Stomach smooth muscle (tissue), 2 donors: ENCODE measurements around the gene FKBP6.
A peak's percentile ranks its signal among the peaks of the same experiment; 100 is the strongest.
"Not testable (repeated sequence)": the region's sequence is repeated elsewhere in the genome, so short reads cannot be mapped to it uniquely, and the experiment has no call there.

ENCODE experiments used
- H3K27ac ChIP-seq: one replicate; pipeline ENCODE4 v1.7.0; 2013; ENCODE audit warnings: mild to moderate bottlenecking, low read length, inconsistent platforms
- H3K27me3 ChIP-seq, 2 donors: one replicate each; pipeline ENCODE4 v1.7.0; 2013; ENCODE audit warnings: low read length in 2 of 2; ENCODE audit not compliant: insufficient read depth in 2 of 2, control insufficient read depth in 1 of 2
- H3K36me3 ChIP-seq, 2 donors: one replicate each; pipeline ENCODE4 v1.7.0; 2013; ENCODE audit warnings: low read length in 2 of 2; ENCODE audit not compliant: control insufficient read depth in 2 of 2, insufficient read depth in 2 of 2
- H3K4me1 ChIP-seq: one replicate; pipeline ENCODE4 v1.7.0; 2013; ENCODE audit warnings: low read length; ENCODE audit not compliant: control insufficient read depth, insufficient read depth
- H3K4me3 ChIP-seq, 2 donors: one replicate each; pipeline ENCODE4 v1.7.0; 2013; ENCODE audit warnings: low read length in 2 of 2
- H3K9ac ChIP-seq, 2 donors: one replicate each; pipeline ENCODE4 v1.7.0; 2013; ENCODE audit warnings: low read length in 2 of 2, mild to moderate bottlenecking in 1 of 2
- H3K9me3 ChIP-seq, 2 donors: one replicate each; pipeline ENCODE4 v1.7.0; 2013; ENCODE audit warnings: low read length in 2 of 2; ENCODE audit not compliant: control insufficient read depth in 2 of 2
- donor health status: healthy.
- donor health status: Pancreatic carcinoma.

The FKBP6 gene

DNA sequence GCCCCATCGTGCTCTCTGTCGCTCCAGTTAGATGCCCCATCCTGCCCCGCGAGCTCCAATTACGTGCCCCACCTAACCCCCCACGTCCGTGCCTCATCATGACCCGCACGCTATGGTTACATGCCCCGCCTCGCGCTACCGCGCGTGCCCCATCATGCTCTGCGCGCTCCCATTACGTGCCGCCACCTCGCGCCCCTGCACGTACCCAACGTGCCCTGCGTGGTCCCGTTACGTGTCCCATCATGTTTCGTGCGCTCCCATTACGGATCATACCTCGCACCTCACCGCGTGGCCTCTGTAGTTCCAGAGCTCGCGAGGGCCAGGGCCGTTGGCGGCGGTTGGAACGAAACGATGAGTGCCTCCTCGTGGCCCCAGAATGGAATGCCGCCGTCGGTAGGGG is at the start of gene FKBP6, which contains the start of gene TRIM50:
FKBP6 (plus strand) TSS at position 240 of the 400 bp plus-strand sequence. CDS start 268 bp downstream, outside the sequence.
TRIM50 (minus strand) TSS at position 161 of the 400 bp plus-strand sequence. CDS start 3,295 bp downstream, outside the sequence.
- H3K9ac ChIP-seq, H3K9me3 ChIP-seq, H3K4me3 ChIP-seq, H3K4me1 ChIP-seq, H3K27ac ChIP-seq, H3K36me3 ChIP-seq, H3K27me3 ChIP-seq: not testable (repeated sequence)

GRCh38 chr7:73297235-73297634 is 30.7 kb upstream of the FKBP6 start:
- H3K27me3 ChIP-seq, H3K4me3 ChIP-seq, H3K36me3 ChIP-seq, H3K4me1 ChIP-seq, H3K9ac ChIP-seq, H3K9me3 ChIP-seq, H3K27ac ChIP-seq: not testable (repeated sequence)

DNA sequence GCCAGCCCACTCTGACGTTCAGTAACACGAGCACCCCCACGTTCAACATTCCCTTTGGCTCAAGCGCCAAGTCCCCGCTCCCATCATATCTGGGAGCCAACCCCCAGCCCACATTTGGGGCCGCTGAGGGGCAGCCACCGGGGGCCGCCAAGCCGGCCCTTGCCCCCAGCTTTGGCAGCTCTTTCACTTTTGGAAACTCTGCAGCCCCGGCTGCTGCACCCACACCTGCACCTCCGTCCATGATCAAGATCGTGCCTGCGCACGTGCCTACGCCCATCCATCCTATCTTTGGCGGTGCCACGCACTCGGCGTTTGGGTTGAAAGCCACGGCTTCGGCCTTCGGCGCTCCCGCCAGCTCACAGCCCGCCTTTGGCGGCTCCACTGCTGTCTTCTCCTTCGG is 30.3 kb upstream of the FKBP6 start:
- H3K27ac ChIP-seq, H3K4me1 ChIP-seq, H3K27me3 ChIP-seq, H3K9ac ChIP-seq, H3K36me3 ChIP-seq, H3K4me3 ChIP-seq, H3K9me3 ChIP-seq: not testable (repeated sequence)

GRCh38 chr7:73299812-73300211 is 28.1 kb upstream of the FKBP6 start:
- H3K4me3 ChIP-seq, H3K4me1 ChIP-seq, H3K9ac ChIP-seq, H3K27me3 ChIP-seq, H3K9me3 ChIP-seq, H3K36me3 ChIP-seq, H3K27ac ChIP-seq: not testable (repeated sequence)

- not testable (repeated sequence) for H3K4me1 ChIP-seq, H3K4me3 ChIP-seq, H3K9ac ChIP-seq, H3K27ac ChIP-seq, H3K27me3 ChIP-seq, H3K9me3 ChIP-seq
- H3K36me3 ChIP-seq, result peaks cover 0 to 13% of the 10 kb centered on the region in 2 donors
Measured at GRCh38 chr7:73301108-73301507, 26.9 kb upstream of the FKBP6 start.

- not testable (repeated sequence) for H3K27me3 ChIP-seq, H3K9ac ChIP-seq, H3K9me3 ChIP-seq, H3K27ac ChIP-seq, H3K4me1 ChIP-seq, H3K4me3 ChIP-seq
- H3K36me3 ChIP-seq, result peaks cover 0 to 16% of the 10 kb centered on the region in 2 donors
Measured at GRCh38 chr7:73302846-73303245, 25.1 kb upstream of the FKBP6 start.

DNA sequence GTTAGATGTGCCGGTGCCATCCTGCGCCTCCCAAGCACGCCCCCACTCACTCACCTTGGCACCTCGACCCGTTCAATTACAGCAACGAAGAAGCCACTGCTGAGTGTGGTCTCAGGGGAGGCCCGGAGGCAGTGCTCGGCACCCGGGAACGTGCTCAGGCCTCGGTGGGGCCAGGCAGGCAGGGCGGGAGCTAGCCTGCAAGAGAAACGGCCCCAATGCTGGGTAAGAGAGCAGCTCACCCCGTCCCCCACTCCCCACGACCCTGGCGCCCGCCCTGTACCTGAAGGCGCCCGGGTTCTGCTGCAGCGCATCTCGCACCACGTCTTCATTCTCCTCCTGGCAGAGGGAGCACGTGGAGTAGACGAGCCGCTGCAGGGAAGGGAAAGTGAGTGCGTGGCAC is 24.4 kb upstream of the FKBP6 start:
- peaks cover 0 to 16% of the 10 kb centered on the region in 2 donors for H3K36me3 ChIP-seq
- H3K27ac ChIP-seq, result no peak overlapping the region
- no peak overlapping the region for H3K4me3 ChIP-seq
- peaks cover 5% of the 10 kb centered on the region for H3K4me1 ChIP-seq
- no peaks in the 10 kb centered on the region for H3K27me3 ChIP-seq
- H3K9ac ChIP-seq, result no peak overlapping the region
- H3K9me3 ChIP-seq, result no peaks in the 10 kb centered on the region

- no peaks in the 10 kb centered on the region for H3K9me3 ChIP-seq
- H3K4me3 ChIP-seq, result no peak overlapping the region
- H3K9ac ChIP-seq, result no peak overlapping the region
- H3K36me3 ChIP-seq, result peaks cover 0 to 16% of the 10 kb centered on the region in 2 donors
- no peak overlapping the region for H3K27ac ChIP-seq
- peaks cover 6% of the 10 kb centered on the region for H3K4me1 ChIP-seq
- H3K27me3 ChIP-seq, result no peaks in the 10 kb centered on the region
Measured at GRCh38 chr7:73304071-73304470, 23.9 kb upstream of the FKBP6 start.

- not testable (repeated sequence) for H3K9ac ChIP-seq, H3K4me3 ChIP-seq, H3K9me3 ChIP-seq, H3K4me1 ChIP-seq, H3K27me3 ChIP-seq, H3K27ac ChIP-seq
- peaks cover 0 to 16% of the 10 kb centered on the region in 2 donors for H3K36me3 ChIP-seq
Measured at GRCh38 chr7:73304612-73305387, 23.2 kb upstream of the FKBP6 start.

DNA sequence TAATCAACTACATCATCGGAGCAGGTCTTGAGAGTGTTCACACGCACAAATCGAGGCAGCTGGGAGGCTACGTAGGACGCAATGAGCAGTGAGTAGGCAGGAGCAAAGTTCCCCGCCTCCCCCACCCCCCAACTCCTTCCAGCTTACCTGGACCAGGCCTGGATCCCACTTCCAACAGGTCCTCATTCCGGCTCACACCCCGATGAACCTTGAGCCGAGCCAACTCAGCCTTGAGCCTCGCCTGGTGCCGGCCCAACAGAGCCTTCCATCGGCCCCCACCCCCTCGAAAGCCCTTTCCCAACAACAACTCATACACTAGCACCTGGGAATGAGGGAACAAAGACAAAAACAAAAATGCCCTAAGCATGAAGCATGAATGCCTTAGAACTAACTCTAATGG is 20.5 kb upstream of the FKBP6 start:
- no peaks in the 10 kb centered on the region for H3K27me3 ChIP-seq
- H3K36me3 ChIP-seq, result peaks cover 0 to 16% of the 10 kb centered on the region in 2 donors
- peak overlapping the region; percentile 78 to 80 for H3K4me3 ChIP-seq
- H3K9ac ChIP-seq, result no peak overlapping the region
- H3K27ac ChIP-seq, result no peak overlapping the region
- peaks cover 10% of the 10 kb centered on the region for H3K4me1 ChIP-seq
- H3K9me3 ChIP-seq, result no peaks in the 10 kb centered on the region

- Histone ChIP-seq H3K27me3 (no peaks in the 10 kb centered on the region), H3K4me3 (peak overlapping the region; percentile 78 to 80), H3K36me3 (peaks cover 0 to 16% of the 10 kb centered on the region in 2 donors), H3K9ac (peak overlapping the region; percentile 55 to 71), H3K9me3 (no peaks in the 10 kb centered on the region), H3K27ac (peak overlapping the region; percentile 37), H3K4me1 (peaks cover 10% of the 10 kb centered on the region)
Measured at GRCh38 chr7:73308074-73308664, 19.8 kb upstream of the FKBP6 start.
